Epithelial cell of proximal tubule (primary cell): ENCODE measurements around the gene PTPRG. TPM values are rescaled to one million over a fixed set of nuclear protein-coding genes. Genes with fewer than 3 reads are reported as not detected.
"Not testable (repeated sequence)": the region's sequence is repeated elsewhere in the genome, so short reads cannot be mapped to it uniquely, and the experiment has no call there.

Experiments
- DNase-seq: peaks from one replicate; pipeline ENCODE4 v3.0.0-alpha.2; 2011; ENCODE audit warnings: low read depth
- H3K4me3 ChIP-seq: 2 replicates; pipeline ENCODE4 v1.5.1; 2011; ENCODE audit warnings: low read depth, mild to moderate bottlenecking, low read length
- CTCF ChIP-seq: conservative IDR thresholded peaks from 2 replicates; pipeline ENCODE4 v1.5.1; 2012; ENCODE audit warnings: low read depth, mild to moderate bottlenecking, low read length
- total RNA-seq: library from RNA; depleted of rRNA; stranded (reverse); fragments of >200 nt; gene quantifications from 2 replicates; pipeline ENCODE4 v1.2.3, GENCODE V29; 2015

Gene PTPRG
- total RNA-seq, 1 donor from 2014 or later = 13.5 TPM

DNA sequence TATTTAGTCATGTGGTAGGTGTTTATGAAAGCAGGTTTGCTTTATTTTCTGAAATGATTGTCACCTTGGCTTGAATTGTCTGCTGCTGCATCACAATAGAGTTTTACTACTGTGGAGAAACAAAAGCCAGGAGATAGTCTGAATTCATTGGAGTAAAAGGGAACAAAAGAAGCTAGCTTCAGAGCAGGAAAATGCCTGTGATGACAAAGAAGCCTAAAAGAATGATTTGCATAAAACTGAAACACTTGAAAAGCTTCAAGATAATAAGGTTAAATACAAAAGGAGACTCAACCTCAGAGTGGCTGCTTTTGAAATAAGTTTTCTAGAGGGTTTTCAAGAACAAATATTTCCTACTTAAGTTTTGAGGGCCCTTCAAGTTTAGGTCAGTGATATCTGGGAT lies 138.3 kb downstream of the PTPRG start:
- no peak for TF ChIP-seq CTCF
- no peak for DNase-seq
- no peak overlapping the region for H3K4me3 ChIP-seq

GRCh38 chr3:61701011-61701410 lies 139.6 kb downstream of the PTPRG start:
- TF ChIP-seq CTCF = no peak
- no peak overlapping the region for H3K4me3 ChIP-seq
- DNase-seq = no peak

GRCh38 chr3:61702453-61702852 lies 141.1 kb downstream of the PTPRG start:
- no peak overlapping the region for H3K4me3 ChIP-seq
- TF ChIP-seq CTCF = no peak
- DNase-seq = no peak

- no peak for TF ChIP-seq CTCF
- DNase-seq = no peak
- H3K4me3 ChIP-seq = no peak overlapping the region
Observed at GRCh38 chr3:61704807-61705206, 143.4 kb downstream of the PTPRG start.

DNA sequence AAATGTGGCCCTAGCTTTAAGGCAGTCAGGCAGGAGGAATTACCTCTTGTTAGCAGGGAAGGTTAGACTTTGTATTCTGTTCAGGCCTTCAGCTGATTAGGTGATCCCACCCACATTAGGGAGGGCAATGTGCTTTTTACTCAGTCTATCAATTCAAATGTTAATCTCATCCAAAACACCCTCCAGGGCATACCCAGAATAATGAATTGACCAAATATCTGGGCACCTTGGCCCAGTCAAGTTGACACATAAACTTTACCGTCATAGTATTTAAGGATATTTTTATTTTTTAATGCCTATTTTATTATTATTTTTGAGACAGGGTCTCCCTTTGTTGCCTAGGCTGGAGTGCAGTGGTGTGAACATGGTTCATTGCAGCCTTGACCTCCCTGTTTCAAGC lies 146.1 kb downstream of the PTPRG start:
- H3K4me3 ChIP-seq = no peak overlapping the region
- TF ChIP-seq CTCF = no peak
- no peak for DNase-seq

DNA sequence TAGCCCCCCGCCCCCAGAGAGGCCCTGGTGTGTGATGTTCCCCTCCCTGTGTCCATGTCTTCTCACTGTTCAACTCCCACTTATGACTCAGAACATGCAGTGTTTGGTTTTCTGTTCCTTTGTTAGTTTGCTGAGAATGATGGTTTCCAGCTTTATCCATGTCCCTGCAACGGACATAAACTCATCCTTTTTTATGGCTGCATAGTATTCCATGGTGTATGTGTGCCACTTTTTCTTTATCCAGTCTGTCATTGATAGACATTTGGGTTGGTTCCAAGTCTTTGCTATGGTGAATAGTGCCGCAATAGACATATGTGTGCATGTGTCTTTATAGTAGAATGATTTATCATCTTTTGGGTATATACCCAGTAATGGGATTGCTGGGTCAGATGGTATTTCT lies 149.5 kb downstream of the PTPRG start:
- not testable (repeated sequence) for DNase-seq, H3K4me3 ChIP-seq

DNA sequence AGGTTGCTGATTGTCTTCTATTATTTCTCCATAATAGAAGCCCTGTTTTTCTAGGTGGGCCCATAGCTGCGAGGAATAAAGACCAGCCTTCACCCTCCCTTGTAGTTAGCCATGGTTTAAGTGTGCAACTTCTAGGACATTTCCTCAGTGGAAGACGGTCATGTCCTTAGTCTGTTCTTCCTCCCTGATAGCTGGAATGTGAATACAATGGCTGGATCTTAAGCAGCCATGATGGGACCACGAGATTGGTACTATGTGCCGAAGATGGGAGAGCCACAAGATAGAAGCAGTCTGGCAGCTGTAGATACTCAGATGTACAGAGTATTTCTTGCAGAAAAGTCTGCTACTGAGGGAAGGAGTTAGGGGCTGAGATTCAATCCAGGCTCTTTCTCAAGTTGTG lies 152.9 kb downstream of the PTPRG start:
- no peak overlapping the region for H3K4me3 ChIP-seq
- TF ChIP-seq CTCF = no peak
- no peak for DNase-seq
